GM10266 (cell line): ENCODE measurements around the gene PPM1L.

Experiments used
- DNase-seq: peaks from one replicate; pipeline ENCODE4 v3.0.0; 2012; ENCODE audit errors: extremely low spot score
- TF ChIP-seq, protein P1 (sequence below): IDR thresholded peaks from 2 replicates; pipeline ENCODE4 v1.5.1; 2012; ENCODE audit warnings: mild to moderate bottlenecking, low read depth; ENCODE audit not compliant: control insufficient read depth, insufficient read depth; ENCODE audit errors: missing control alignments

Gene PPM1L

DNA sequence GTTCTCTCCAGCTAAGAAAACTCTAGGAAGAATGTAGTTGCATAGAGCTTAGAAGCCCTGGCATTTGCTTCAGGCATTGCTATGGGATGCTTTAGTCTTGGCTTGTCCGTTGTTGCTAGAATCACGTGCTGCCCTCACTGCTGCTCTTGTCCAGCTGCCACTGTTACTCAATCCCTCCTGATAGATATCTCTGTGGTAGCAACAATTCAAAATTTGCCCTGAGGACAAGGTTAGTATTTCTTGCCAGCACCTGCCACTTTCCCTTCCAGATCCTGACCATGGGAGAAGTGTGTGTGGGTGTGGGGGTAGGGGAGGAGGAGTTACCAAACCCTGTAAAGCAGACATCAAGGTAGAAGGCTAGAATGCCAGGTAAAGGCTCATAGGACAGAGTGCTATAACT, 113.8 kb downstream of the PPM1L start:
- TF ChIP-seq, protein P1, sequence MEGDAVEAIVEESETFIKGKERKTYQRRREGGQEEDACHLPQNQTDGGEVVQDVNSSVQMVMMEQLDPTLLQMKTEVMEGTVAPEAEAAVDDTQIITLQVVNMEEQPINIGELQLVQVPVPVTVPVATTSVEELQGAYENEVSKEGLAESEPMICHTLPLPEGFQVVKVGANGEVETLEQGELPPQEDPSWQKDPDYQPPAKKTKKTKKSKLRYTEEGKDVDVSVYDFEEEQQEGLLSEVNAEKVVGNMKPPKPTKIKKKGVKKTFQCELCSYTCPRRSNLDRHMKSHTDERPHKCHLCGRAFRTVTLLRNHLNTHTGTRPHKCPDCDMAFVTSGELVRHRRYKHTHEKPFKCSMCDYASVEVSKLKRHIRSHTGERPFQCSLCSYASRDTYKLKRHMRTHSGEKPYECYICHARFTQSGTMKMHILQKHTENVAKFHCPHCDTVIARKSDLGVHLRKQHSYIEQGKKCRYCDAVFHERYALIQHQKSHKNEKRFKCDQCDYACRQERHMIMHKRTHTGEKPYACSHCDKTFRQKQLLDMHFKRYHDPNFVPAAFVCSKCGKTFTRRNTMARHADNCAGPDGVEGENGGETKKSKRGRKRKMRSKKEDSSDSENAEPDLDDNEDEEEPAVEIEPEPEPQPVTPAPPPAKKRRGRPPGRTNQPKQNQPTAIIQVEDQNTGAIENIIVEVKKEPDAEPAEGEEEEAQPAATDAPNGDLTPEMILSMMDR: no peak
- DNase-seq: no peak

DNA sequence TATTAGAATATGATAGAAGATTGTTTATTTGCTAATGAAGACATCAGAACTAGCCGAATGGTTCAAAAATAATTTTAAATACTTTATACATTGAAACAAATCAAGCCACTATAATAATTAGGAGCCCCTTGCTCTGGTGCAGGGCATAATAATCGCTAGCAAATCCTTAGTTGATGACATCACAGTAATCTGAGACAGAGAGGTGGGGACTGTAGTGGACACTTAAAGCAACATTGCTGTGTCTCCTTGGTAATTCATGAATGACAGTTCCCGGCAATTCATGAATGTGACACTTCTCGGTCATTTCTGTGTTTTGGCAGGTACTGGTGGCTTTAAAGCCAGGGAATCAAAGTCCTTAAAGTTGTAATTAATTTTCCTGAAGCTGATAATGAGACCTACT, 114.3 kb downstream of the PPM1L start:
- no peak for DNase-seq

DNA sequence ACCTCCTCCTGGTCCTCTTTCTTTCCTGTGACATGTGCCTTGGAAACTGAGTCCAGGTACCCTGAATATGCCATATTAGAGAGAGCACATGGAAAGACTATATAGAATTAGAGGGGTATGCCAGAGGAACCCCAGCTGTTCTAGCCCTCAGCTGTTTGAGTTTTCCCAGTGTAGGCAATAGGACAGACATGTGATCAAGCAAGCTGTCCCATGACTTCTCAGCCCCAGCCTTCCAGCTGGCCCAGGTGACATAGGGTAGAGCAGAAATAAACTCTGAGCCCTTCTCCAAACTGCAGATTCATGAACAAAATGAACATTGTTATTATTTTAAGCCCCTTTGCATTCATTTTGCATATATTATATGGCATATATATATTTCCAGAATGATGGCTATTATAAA, 118.7 kb downstream of the PPM1L start:
- TF ChIP-seq, protein P1: no peak
- no peak for DNase-seq

More for the DNA sequence above, 114.3 kb downstream of the PPM1L start:
- TF ChIP-seq, protein P1: no peak

DNA sequence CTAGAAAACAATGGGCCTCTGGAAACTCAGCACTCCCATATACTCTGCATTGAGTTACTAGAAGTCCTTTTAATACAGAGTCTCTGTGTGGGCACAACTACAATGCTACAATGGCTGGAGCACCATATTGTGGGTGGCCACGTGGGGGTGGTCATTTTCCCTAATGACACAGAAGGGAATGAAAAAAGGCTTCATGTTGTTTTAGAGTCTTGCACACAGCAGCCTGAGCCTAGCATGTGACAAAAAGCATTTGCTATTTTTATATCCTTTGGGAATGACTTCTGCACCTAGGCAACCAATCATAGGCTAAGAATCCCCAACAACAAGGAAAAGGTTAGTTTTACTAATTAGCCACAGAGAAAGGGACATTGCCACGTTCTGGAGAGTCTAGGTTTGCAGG, 120.6 kb downstream of the PPM1L start:
- TF ChIP-seq, protein P1: no peak
- DNase-seq: no peak

DNA sequence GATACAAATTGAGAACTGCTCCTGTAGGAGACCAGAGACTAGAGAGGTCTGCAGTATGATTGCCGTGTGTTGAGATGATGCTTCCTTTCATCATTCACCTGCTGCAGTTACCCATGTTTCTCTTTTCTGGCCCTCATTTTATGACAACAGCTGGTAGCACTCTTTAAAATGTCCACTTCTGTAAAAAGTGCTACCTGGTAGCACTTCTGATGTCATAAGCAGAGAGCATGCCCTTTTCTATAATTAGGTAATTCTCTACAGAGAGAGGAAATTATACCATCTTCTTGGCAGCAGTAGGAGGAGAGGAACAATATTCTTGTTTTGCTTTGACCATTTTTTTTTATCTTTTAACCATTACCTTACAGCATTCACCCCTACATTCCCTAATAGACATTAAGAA, 123.8 kb downstream of the PPM1L start:
- TF ChIP-seq, protein P1: no peak
- no peak for DNase-seq

DNA sequence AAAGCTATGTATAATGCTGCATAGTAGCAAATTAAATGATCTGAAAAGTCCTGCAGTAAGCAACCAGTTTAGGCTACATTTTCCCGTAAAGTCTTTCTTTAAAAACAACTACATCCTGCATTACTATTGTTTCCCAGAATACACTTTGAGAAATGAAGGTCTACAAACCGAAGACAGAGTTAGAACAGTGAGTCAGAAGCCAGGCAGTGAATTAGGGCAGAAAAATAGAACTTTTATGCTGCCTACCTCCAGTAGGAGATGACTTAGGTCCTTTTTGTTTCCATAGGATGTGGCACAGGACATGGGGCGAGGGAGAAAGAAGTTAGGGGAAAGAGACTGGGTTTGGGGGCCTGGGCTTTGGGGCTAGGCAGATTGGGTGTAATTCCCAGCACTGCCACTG, 127.3 kb downstream of the PPM1L start:
- no peak for DNase-seq
- TF ChIP-seq, protein P1: no peak

DNA sequence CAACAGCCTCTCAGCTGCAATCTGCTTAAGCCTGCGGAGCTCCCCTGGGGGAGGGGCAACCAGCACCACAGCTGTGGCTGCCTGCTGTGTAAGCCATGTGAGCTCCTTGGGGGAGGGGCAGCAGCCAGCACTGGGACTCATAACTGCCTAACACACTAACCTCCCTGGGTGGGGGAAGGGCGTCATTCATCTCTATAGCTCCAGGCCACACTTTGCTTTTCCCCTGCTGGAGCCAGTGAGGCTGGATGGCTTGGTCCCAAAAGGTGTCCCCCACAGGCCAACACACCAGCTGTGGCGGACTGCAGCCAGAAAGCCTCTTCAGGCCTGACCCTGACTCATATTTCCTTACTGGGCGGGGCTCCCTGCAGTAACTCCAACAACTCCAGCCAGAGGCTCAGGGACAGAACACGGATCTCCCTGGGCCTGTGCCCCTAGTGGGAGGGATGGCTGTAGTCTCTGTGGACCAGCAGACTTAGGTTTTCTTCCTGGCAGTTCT, 129.8 kb downstream of the PPM1L start:
- DNase-seq: no peak
- TF ChIP-seq, protein P1: no peak
